NK-92 (cell line): Measurements from ENCODE around the gene IARS1.

Experiments
- DNase-seq: peaks from one replicate; lab custom pipeline; 2025; ENCODE audit not compliant: unreplicated experiment; lab: John Stamatoyannopoulos, UW

IARS1 gene

GRCh38 chr9:92245005-92245797, 48.3 kb downstream of the IARS1 start:
- DNase-seq, result no peak
